Activated naive CD4-positive, alpha-beta T cell treated with anti-CD3 and anti-CD28 coated beads, Interleukin-2, amount 10 ng/mL, durations not matched to agents 7 days and 5 days (primary cell): ENCODE data around the gene SPATA46.
"Not testable (repeated sequence)": the region's sequence is repeated elsewhere in the genome, so short reads cannot be mapped to it uniquely, and the experiment has no call there.

Source experiments
- CTCF ChIA-PET: fragments of 350-600 bp; sonication (Branson Sonifier 250); formaldehyde crosslinking; loops from one replicate; lab custom pipeline; 2021; ENCODE audit warnings: antibody characterized with exemption; lab: Charles Lee
- DNase-seq: peaks from one replicate; pipeline ENCODE4 v3.0.0-alpha.2; 2020
- H3K27ac Mint-ChIP-seq: one replicate; pipeline ENCODE4 v1.8.0; 2021; ENCODE audit warnings: mild to moderate bottlenecking, moderate library complexity, mixed read lengths
- H3K27me3 Mint-ChIP-seq: one replicate; pipeline ENCODE4 v1.8.0; 2021; ENCODE audit warnings: mild to moderate bottlenecking, mixed read lengths
- H3K36me3 Mint-ChIP-seq: one replicate; pipeline ENCODE4 v1.8.0; 2021; ENCODE audit warnings: mixed read lengths
- H3K4me1 Mint-ChIP-seq: one replicate; pipeline ENCODE4 v1.8.0; 2021; ENCODE audit warnings: mixed read lengths
- H3K4me3 Mint-ChIP-seq: one replicate; pipeline ENCODE4 v1.8.0; 2021; ENCODE audit warnings: mild to moderate bottlenecking, moderate library complexity, mixed read lengths
- H3K9me3 Mint-ChIP-seq: one replicate; pipeline ENCODE4 v1.8.0; 2021; ENCODE audit warnings: mixed read lengths

The SPATA46 gene

GRCh38 chr1:162376691-162377090 is at the start of gene SPATA46:
Gene SPATA46, minus strand, starts transcription at chr1:162376854. Its CDS starts 64 bp downstream, at chr1:162376790.
- CTCF ChIA-PET, result no interaction called here

GRCh38 chr1:162422662-162423375 is 46.2 kb upstream of the SPATA46 start:
- Mint-ChIP-seq H3K4me1 (no peaks in the 10 kb centered on the region), H3K4me3 (no peak overlapping the region), H3K27me3 (peaks cover 13% of the 10 kb centered on the region), H3K27ac (no peak overlapping the region), H3K36me3 (no peaks in the 10 kb centered on the region), H3K9me3 (no peaks in the 10 kb centered on the region)
- DNase-seq, result no peak
- CTCF ChIA-PET, result no interaction called here

More at GRCh38 chr1:162376691-162377090, at the start of gene SPATA46:
- no peaks in the 10 kb centered on the region for H3K9me3 Mint-ChIP-seq
- H3K36me3 Mint-ChIP-seq, result no peaks in the 10 kb centered on the region
- H3K27ac Mint-ChIP-seq, result no peak within 1 kb of the TSS
- H3K4me3 Mint-ChIP-seq, result no peak within 1 kb of the TSS
- H3K27me3 Mint-ChIP-seq, result no peaks in the 10 kb centered on the region
- DNase-seq, result no peak
- no peaks in the 10 kb centered on the region for H3K4me1 Mint-ChIP-seq

GRCh38 chr1:162421258-162422164 is 44.9 kb upstream of the SPATA46 start:
- no peak overlapping the region for H3K27ac Mint-ChIP-seq
- no peak for DNase-seq
- CTCF ChIA-PET, result no interaction called here
- H3K27me3 Mint-ChIP-seq, result peaks cover 16% of the 10 kb centered on the region
- no peaks in the 10 kb centered on the region for H3K9me3 Mint-ChIP-seq
- no peak overlapping the region for H3K4me3 Mint-ChIP-seq
- no peaks in the 10 kb centered on the region for H3K36me3 Mint-ChIP-seq
- no peaks in the 10 kb centered on the region for H3K4me1 Mint-ChIP-seq

GRCh38 chr1:162420120-162420519 is 43.5 kb upstream of the SPATA46 start:
- CTCF ChIA-PET, result no interaction called here
- no peak overlapping the region for H3K4me3 Mint-ChIP-seq
- H3K27me3 Mint-ChIP-seq, result peaks cover 22% of the 10 kb centered on the region
- H3K4me1 Mint-ChIP-seq, result no peaks in the 10 kb centered on the region
- no peaks in the 10 kb centered on the region for H3K36me3 Mint-ChIP-seq
- no peaks in the 10 kb centered on the region for H3K9me3 Mint-ChIP-seq
- no peak overlapping the region for H3K27ac Mint-ChIP-seq
- DNase-seq, result no peak

- peaks cover 22% of the 10 kb centered on the region for H3K27me3 Mint-ChIP-seq
- H3K4me3 Mint-ChIP-seq, H3K9me3 Mint-ChIP-seq, H3K27ac Mint-ChIP-seq, H3K36me3 Mint-ChIP-seq, CTCF ChIA-PET, DNase-seq, H3K4me1 Mint-ChIP-seq: not testable (repeated sequence)
Observed at GRCh38 chr1:162419450-162419931, 42.8 kb upstream of the SPATA46 start.

GRCh38 chr1:162418584-162418983 is 41.9 kb upstream of the SPATA46 start:
- H3K27ac Mint-ChIP-seq, H3K36me3 Mint-ChIP-seq, CTCF ChIA-PET, H3K9me3 Mint-ChIP-seq, H3K4me3 Mint-ChIP-seq, DNase-seq, H3K4me1 Mint-ChIP-seq: not testable (repeated sequence)
- peaks cover 22% of the 10 kb centered on the region for H3K27me3 Mint-ChIP-seq

- peaks cover 18% of the 10 kb centered on the region for H3K27me3 Mint-ChIP-seq
- no peak overlapping the region for H3K27ac Mint-ChIP-seq
- no peaks in the 10 kb centered on the region for H3K9me3 Mint-ChIP-seq
- H3K4me3 Mint-ChIP-seq, result no peak overlapping the region
- no peaks in the 10 kb centered on the region for H3K36me3 Mint-ChIP-seq
- DNase-seq, result no peak
- no peaks in the 10 kb centered on the region for H3K4me1 Mint-ChIP-seq
- CTCF ChIA-PET, result no interaction called here
Observed at GRCh38 chr1:162417650-162418049, 41.0 kb upstream of the SPATA46 start.

GRCh38 chr1:162416909-162417308 is 40.3 kb upstream of the SPATA46 start:
- H3K36me3 Mint-ChIP-seq, result no peaks in the 10 kb centered on the region
- no peak overlapping the region for H3K27ac Mint-ChIP-seq
- no peaks in the 10 kb centered on the region for H3K4me1 Mint-ChIP-seq
- DNase-seq, result no peak
- peaks cover 15% of the 10 kb centered on the region for H3K27me3 Mint-ChIP-seq
- CTCF ChIA-PET, result no interaction called here
- H3K9me3 Mint-ChIP-seq, result no peaks in the 10 kb centered on the region
- no peak overlapping the region for H3K4me3 Mint-ChIP-seq

GRCh38 chr1:162416215-162416614 is 39.6 kb upstream of the SPATA46 start:
- no peak overlapping the region for H3K27ac Mint-ChIP-seq
- CTCF ChIA-PET, result no interaction called here
- DNase-seq, result no peak
- H3K9me3 Mint-ChIP-seq, result no peaks in the 10 kb centered on the region
- H3K36me3 Mint-ChIP-seq, result no peaks in the 10 kb centered on the region
- peaks cover 13% of the 10 kb centered on the region for H3K27me3 Mint-ChIP-seq
- H3K4me3 Mint-ChIP-seq, result no peak overlapping the region
- H3K4me1 Mint-ChIP-seq, result no peaks in the 10 kb centered on the region

GRCh38 chr1:162412002-162412401 is 35.3 kb upstream of the SPATA46 start, which contains the start of gene SH2D1B:
Gene SH2D1B, minus strand, starts transcription at chr1:162412136. Its CDS starts 120 bp downstream, at chr1:162412016.
- Mint-ChIP-seq H3K27me3 (peaks cover 9% of the 10 kb centered on the region), H3K27ac (no peak within 1 kb of the TSS), H3K9me3 (no peaks in the 10 kb centered on the region), H3K4me3 (no peak within 1 kb of the TSS), H3K36me3 (no peaks in the 10 kb centered on the region), H3K4me1 (no peaks in the 10 kb centered on the region)
- no peak for DNase-seq
- CTCF ChIA-PET, result no interaction called here

GRCh38 chr1:162407539-162407938 is 30.9 kb upstream of the SPATA46 start:
- Mint-ChIP-seq H3K27ac (no peak overlapping the region), H3K36me3 (no peaks in the 10 kb centered on the region), H3K27me3 (peaks cover 3% of the 10 kb centered on the region), H3K9me3 (no peaks in the 10 kb centered on the region), H3K4me3 (no peak overlapping the region), H3K4me1 (no peaks in the 10 kb centered on the region)
- CTCF ChIA-PET, result no interaction called here
- no peak for DNase-seq

GRCh38 chr1:162406811-162407210 is 30.2 kb upstream of the SPATA46 start:
- H3K27ac Mint-ChIP-seq, result no peak overlapping the region
- CTCF ChIA-PET, result no interaction called here
- H3K27me3 Mint-ChIP-seq, result peaks cover 4% of the 10 kb centered on the region
- H3K4me3 Mint-ChIP-seq, result no peak overlapping the region
- no peak for DNase-seq
- H3K4me1 Mint-ChIP-seq, result no peaks in the 10 kb centered on the region
- H3K36me3 Mint-ChIP-seq, result no peaks in the 10 kb centered on the region
- H3K9me3 Mint-ChIP-seq, result no peaks in the 10 kb centered on the region

- no peaks in the 10 kb centered on the region for H3K4me1 Mint-ChIP-seq
- H3K36me3 Mint-ChIP-seq, result no peaks in the 10 kb centered on the region
- DNase-seq, result no peak
- H3K4me3 Mint-ChIP-seq, result no peak overlapping the region
- CTCF ChIA-PET, result no interaction called here
- peaks cover 4% of the 10 kb centered on the region for H3K27me3 Mint-ChIP-seq
- no peak overlapping the region for H3K27ac Mint-ChIP-seq
- H3K9me3 Mint-ChIP-seq, result no peaks in the 10 kb centered on the region
Observed at GRCh38 chr1:162405800-162406199, 29.1 kb upstream of the SPATA46 start.

GRCh38 chr1:162404550-162405160 is 28.0 kb upstream of the SPATA46 start:
- H3K36me3 Mint-ChIP-seq, result no peaks in the 10 kb centered on the region
- H3K27me3 Mint-ChIP-seq, result peaks cover 7% of the 10 kb centered on the region
- no peaks in the 10 kb centered on the region for H3K9me3 Mint-ChIP-seq
- no peak overlapping the region for H3K4me3 Mint-ChIP-seq
- no peaks in the 10 kb centered on the region for H3K4me1 Mint-ChIP-seq
- DNase-seq, result no peak
- CTCF ChIA-PET, result no interaction called here
- H3K27ac Mint-ChIP-seq, result no peak overlapping the region
